ENCODE results near the gene PRR36.

PRR36 gene

GRCh38 chr19:7913652-7914051 lies 39.5 kb upstream of the PRR36 start:
- no peak for DNase-seq

GRCh38 chr19:7912697-7913564 lies 38.7 kb upstream of the PRR36 start:
- no peak for DNase-seq

- DNase-seq: no peak
These were observed 38.0 kb upstream of the PRR36 start for GRCh38 chr19:7912144-7912696.

- no peak for DNase-seq
These were observed 37.4 kb upstream of the PRR36 start for GRCh38 chr19:7911508-7912143.

GRCh38 chr19:7910321-7911161 lies 36.4 kb upstream of the PRR36 start:
- no peak for DNase-seq

- no peak for DNase-seq
These were observed 35.4 kb upstream of the PRR36 start for GRCh38 chr19:7909471-7910067.

- no peak for DNase-seq
These were observed 34.7 kb upstream of the PRR36 start for GRCh38 chr19:7908742-7909461.

- no peak for DNase-seq
These were observed 34.0 kb upstream of the PRR36 start for GRCh38 chr19:7908078-7908699.

GRCh38 chr19:7907544-7907943 lies 33.4 kb upstream of the PRR36 start:
- DNase-seq: no peak

- DNase-seq: no peak
These were observed 32.9 kb upstream of the PRR36 start for GRCh38 chr19:7907122-7907521.

- no peak for DNase-seq
These were observed 31.7 kb upstream of the PRR36 start for GRCh38 chr19:7905859-7906258.

- DNase-seq: no peak
These were observed 31.1 kb upstream of the PRR36 start for GRCh38 chr19:7905268-7905667.

- peak; percentile 69 for DNase-seq
These were observed 30.2 kb upstream of the PRR36 start for GRCh38 chr19:7904074-7905020.

- DNase-seq: peak; percentile 99
These were observed 29.3 kb upstream of the PRR36 start, which contains the start of gene MAP2K7 for GRCh38 chr19:7903244-7904073. MAP2K7 (plus strand) TSS chr19:7903877; CDS start chr19:7903945, 68 bp downstream.

- no peak for DNase-seq
These were observed 28.6 kb upstream of the PRR36 start for GRCh38 chr19:7902796-7903243.

- no peak for DNase-seq
These were observed 27.1 kb upstream of the PRR36 start for GRCh38 chr19:7901337-7901736.

GRCh38 chr19:7900931-7901330 lies 26.7 kb upstream of the PRR36 start:
- DNase-seq: no peak

- DNase-seq: no peak
These were observed 26.2 kb upstream of the PRR36 start for GRCh38 chr19:7900401-7900870.
